Adrenal gland (tissue), 12 donors: Measurements from ENCODE around the gene RUNX1. TPM values are rescaled to one million over a fixed set of nuclear protein-coding genes. Genes with fewer than 3 reads are reported as not detected.

Experiments used
- DNase-seq, 7 donors: peaks; one replicate each; pipeline ENCODE4 v3.0.0-alpha.2; 2019 to 2020
- H3K27ac ChIP-seq, 5 donors: fragments of 200-600 bp; sonication (generic) in 4 of 5; 1 replicate in 3 of 5; 2 replicates in 2 of 5; pipeline versions ENCODE4 v1.5.1 to v1.8.0; 2016 to 2020; ENCODE audit warnings: mild to moderate bottlenecking in 1 of 5
- H3K27me3 ChIP-seq: fragments of 200-600 bp; 2 replicates; pipeline ENCODE4 v1.8.0; 2021
- H3K36me3 ChIP-seq, 2 donors: fragments of 200-600 bp; replicated peaks in 1 of 2; 1 replicate in 1 of 2; 2 replicates in 1 of 2; pipeline versions ENCODE4 v1.5.1 to v1.8.0; 2018 to 2022
- H3K4me1 ChIP-seq, 2 donors: fragments of 200-600 bp; replicated peaks in 1 of 2; 1 replicate in 1 of 2; 2 replicates in 1 of 2; pipeline versions ENCODE4 v1.5.1 to v1.8.0; 2018 to 2021
- H3K4me3 ChIP-seq, 4 donors: fragments of 200-600 bp; sonication (generic) in 3 of 4; one replicate each; pipeline ENCODE4 v1.5.1; 2016 to 2018
- H3K9me3 ChIP-seq, 3 donors: fragments of 200-600 bp; sonication (generic) in 1 of 3; replicated peaks in 1 of 3; 1 replicate in 2 of 3; 2 replicates in 1 of 3; pipeline versions ENCODE4 v1.5.1 to v1.8.0; 2016 to 2021
- POLR2A ChIP-seq, 2 donors: fragments of 450-650 bp; IDR thresholded peaks; one replicate each; pipeline ENCODE4 v1.6.1; 2017; ENCODE audit warnings: antibody characterized with exemption in 2 of 2, mild to moderate bottlenecking in 2 of 2, moderate library complexity in 1 of 2
- WGBS, 4 donors: extraction: QIAGEN DNeasy Blood & Tissue Kit in 2 of 4; methylation state at CpG; one replicate each; pipeline versions ENCODE4 v1.1.5 to v1.1.7; 2013 to 2017; 5-methylcytosine and 5-hydroxymethylcytosine counted together
- intact Hi-C, 2 donors: fragments of 100-400 bp; cut with DNase I; formaldehyde crosslinking; loops; one replicate each; pipeline versions ENCODE4 v1.14.1 to v1.15.0; 2022 to 2023
- polyA plus RNA-seq, 3 donors: library from polyadenylated mRNA; stranded (reverse); fragments of 200-250 nt in 2 of 3; fragments of 350-450 nt in 1 of 3; fragmentation: Illumina TruSeq in 1 of 3; extraction: RNeasy Lipid Tissue Mini Kit (QIAGEN cat#74804) in 1 of 3; gene quantifications; one replicate each; pipeline ENCODE4 v1.2.3, GENCODE V29; 2013 to 2014
- total RNA-seq, 9 donors: library from RNA; depleted of rRNA in 4 of 9; stranded (reverse); fragments of >200 nt in 4 of 9; fragments of 120-200 nt in 1 of 9; fragmentation: NEBNext Ultra II Directional in 1 of 9; extraction: Animal tissue kit (Norgen Biotek cat#: 25700) in 1 of 9; gene quantifications; one replicate each; pipeline versions ENCODE4 v1.1.0 to v1.2.4, GENCODE V29; 2013 to 2023
- TF ChIP-seq, protein P1 (sequence below), 6 experiments: fragments of 450-650 bp in 4 of 6; fragments of 200-600 bp in 2 of 6; sonication (generic) in 1 of 6; IDR thresholded peaks; 1 replicate in 5 of 6; 2 replicates in 1 of 6; pipeline versions ENCODE4 v1.5.1 to v1.8.0; 2016 to 2021; ENCODE audit warnings: antibody characterized with exemption in 6 of 6, mild to moderate bottlenecking in 2 of 6, moderate library complexity in 1 of 6
- donor health status: healthy with polysubstance abuse.
- donor health status: Bipolar disorder and iron deficiency.
- donor health status: DM: yes; HTN: yes; CAD: no.
- donor health status: DM: no; HTN: no; CAD: no.
- donor health status: DM: no; HTN: no; CAD: no.
- donor health status: DM: yes; HTN: yes; CAD: no.

Gene RUNX1
- total and polyA plus RNA-seq, 12 donors = 0.83 to 27.2 (median 8.2) TPM

GRCh38 chr21:34878940-34879339, 170.2 kb downstream of the RUNX1 start:
- Histone ChIP-seq H3K4me1 (no peaks in the 10 kb centered on the region), H3K4me3 (no peak overlapping the region), H3K36me3 (no peaks in the 10 kb centered on the region), H3K27ac (no peak overlapping the region), H3K27me3 (no peaks in the 10 kb centered on the region), H3K9me3 (no peaks in the 10 kb centered on the region)
- DNase-seq = no peak
- no peak for TF ChIP-seq POLR2A (IDR thresholded peaks at IDR 0.05)
- TF ChIP-seq, protein P1, sequence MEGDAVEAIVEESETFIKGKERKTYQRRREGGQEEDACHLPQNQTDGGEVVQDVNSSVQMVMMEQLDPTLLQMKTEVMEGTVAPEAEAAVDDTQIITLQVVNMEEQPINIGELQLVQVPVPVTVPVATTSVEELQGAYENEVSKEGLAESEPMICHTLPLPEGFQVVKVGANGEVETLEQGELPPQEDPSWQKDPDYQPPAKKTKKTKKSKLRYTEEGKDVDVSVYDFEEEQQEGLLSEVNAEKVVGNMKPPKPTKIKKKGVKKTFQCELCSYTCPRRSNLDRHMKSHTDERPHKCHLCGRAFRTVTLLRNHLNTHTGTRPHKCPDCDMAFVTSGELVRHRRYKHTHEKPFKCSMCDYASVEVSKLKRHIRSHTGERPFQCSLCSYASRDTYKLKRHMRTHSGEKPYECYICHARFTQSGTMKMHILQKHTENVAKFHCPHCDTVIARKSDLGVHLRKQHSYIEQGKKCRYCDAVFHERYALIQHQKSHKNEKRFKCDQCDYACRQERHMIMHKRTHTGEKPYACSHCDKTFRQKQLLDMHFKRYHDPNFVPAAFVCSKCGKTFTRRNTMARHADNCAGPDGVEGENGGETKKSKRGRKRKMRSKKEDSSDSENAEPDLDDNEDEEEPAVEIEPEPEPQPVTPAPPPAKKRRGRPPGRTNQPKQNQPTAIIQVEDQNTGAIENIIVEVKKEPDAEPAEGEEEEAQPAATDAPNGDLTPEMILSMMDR (IDR thresholded peaks at IDR 0.05) = no peak
- 87 to 93% (median 90%) methylated on average over 2 of the region's 2 CpGs for WGBS, 4 donors
- intact Hi-C loops = no loop called here

DNA sequence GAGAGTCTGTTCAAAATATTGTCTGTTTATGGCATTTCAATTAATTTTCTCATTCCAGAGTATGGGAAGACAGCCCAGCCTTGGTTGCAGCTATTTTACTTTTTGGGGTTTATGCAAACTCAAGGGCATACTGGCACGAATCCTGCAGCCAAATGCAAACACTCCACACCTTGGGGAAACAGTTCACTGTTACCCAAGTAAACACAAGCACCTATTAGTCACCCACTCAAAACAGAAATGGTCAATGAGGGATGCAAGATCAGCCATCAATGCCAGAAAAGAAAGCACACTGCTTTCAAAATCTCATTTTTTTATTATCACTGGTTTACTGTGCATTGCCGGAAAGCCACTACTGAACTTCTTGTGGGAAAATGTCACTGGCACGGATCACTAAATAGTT, 170.6 kb downstream of the RUNX1 start:
- intact Hi-C loops = no loop called here
- Histone ChIP-seq H3K27ac (no peak overlapping the region), H3K9me3 (no peaks in the 10 kb centered on the region), H3K36me3 (peaks cover 0 to 3% of the 10 kb centered on the region in 2 donors), H3K4me1 (no peaks in the 10 kb centered on the region), H3K27me3 (no peaks in the 10 kb centered on the region), H3K4me3 (no peak overlapping the region)
- DNase-seq = no peak
- no peak for TF ChIP-seq POLR2A (IDR thresholded peaks at IDR 0.05)
- TF ChIP-seq, protein P1 (IDR thresholded peaks at IDR 0.05) = no peak
- WGBS, 4 donors = 86 to 92% (median 89%) methylated on average over 3 of the region's 3 CpGs

- H3K4me1 ChIP-seq = no peaks in the 10 kb centered on the region
- DNase-seq = no peak
- intact Hi-C loops = no loop called here
- 84 to 89% (median 87%) methylated on average over 10 of the region's 10 CpGs for WGBS, 4 donors
- H3K27me3 ChIP-seq = no peaks in the 10 kb centered on the region
- TF ChIP-seq, protein P1 (IDR thresholded peaks at IDR 0.05) = no peak
- TF ChIP-seq POLR2A (IDR thresholded peaks at IDR 0.05) = no peak
- H3K27ac ChIP-seq = no peak overlapping the region
- H3K36me3 ChIP-seq = peaks cover 0 to 6% of the 10 kb centered on the region in 2 donors
- H3K9me3 ChIP-seq = no peaks in the 10 kb centered on the region
- no peak overlapping the region for H3K4me3 ChIP-seq
Measured at GRCh38 chr21:34877485-34878128, 171.5 kb downstream of the RUNX1 start.

- 89 to 91% (median 90%) methylated on average over 6 of the region's 6 CpGs for WGBS, 4 donors
- TF ChIP-seq, protein P1 (IDR thresholded peaks at IDR 0.05) = no peak
- no peak for TF ChIP-seq POLR2A (IDR thresholded peaks at IDR 0.05)
- peaks cover 0 to 6% of the 10 kb centered on the region in 2 donors for H3K36me3 ChIP-seq
- intact Hi-C loops = no loop called here
- H3K27ac ChIP-seq = no peak overlapping the region
- no peaks in the 10 kb centered on the region for H3K27me3 ChIP-seq
- no peaks in the 10 kb centered on the region for H3K9me3 ChIP-seq
- H3K4me3 ChIP-seq = no peak overlapping the region
- no peaks in the 10 kb centered on the region for H3K4me1 ChIP-seq
- no peak for DNase-seq
Measured at GRCh38 chr21:34875830-34876229, 173.3 kb downstream of the RUNX1 start.
